Activated CD4-positive, alpha-beta T cell treated with anti-CD3 and anti-CD28 coated beads, Interleukin-2, amount 50 U/mL, for 48 hours (primary cell): ENCODE results near the gene ZSCAN22.

Experiments used
- DNase-seq, 2 experiments: peaks; one replicate each; pipeline ENCODE4 v3.0.0-alpha.2; 2020

The ZSCAN22 gene

GRCh38 chr19:58380037-58380661 lies 53.4 kb downstream of the ZSCAN22 start:
- peak in 1 of 2 experiments; percentile 28 for DNase-seq

- DNase-seq: peak; percentile 95 to 97
Observed at GRCh38 chr19:58380662-58381459, 54.1 kb downstream of the ZSCAN22 start, which contains the start of gene ZNF837. TSS of gene ZNF837 (minus strand) at chr19:58381030. CDS start at chr19:58369332, 11,698 bp downstream.

DNA sequence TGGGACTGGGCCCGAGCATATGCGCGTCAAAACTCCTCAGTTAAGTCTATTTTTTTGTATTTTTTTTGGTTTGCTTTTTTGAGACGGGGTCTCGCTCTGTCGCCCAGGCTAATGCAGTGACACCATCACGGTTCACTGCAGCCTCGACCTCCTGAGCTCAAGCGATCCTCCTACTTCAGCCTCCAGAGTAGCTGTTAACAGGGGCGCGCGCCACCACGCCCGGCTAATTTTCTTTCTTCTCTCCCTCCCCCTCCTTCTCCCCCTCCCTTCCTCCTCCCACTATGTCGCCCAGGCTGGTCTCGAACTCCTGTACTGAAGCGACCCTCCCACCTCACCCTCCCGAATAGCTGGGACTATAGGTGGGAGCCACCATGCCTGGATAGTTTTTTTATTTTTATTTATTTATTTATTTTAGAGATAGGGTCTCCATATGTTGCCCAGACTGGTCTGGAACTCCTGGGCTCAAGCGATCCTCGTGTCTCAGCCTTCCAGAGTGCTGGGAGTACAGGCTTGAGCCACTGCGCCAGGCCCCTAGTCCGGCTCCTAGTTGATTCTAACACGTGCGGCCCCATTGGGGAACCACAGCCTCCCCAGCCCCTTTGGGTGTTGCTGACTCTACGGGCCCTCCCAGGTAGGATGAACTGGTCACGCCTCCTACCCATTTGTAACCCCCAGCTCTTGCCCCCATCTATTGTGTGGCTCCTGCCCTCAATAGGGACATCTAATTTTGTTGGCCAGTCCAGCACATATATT lies 54.8 kb downstream of the ZSCAN22 start:
- DNase-seq: no peak

- no peak for DNase-seq
Observed at GRCh38 chr19:58382997-58383603, 56.3 kb downstream of the ZSCAN22 start.

GRCh38 chr19:58385313-58385890 lies 58.6 kb downstream of the ZSCAN22 start:
- no peak for DNase-seq

GRCh38 chr19:58385891-58386575 lies 59.2 kb downstream of the ZSCAN22 start:
- DNase-seq: peak; percentile 46 to 47

DNA sequence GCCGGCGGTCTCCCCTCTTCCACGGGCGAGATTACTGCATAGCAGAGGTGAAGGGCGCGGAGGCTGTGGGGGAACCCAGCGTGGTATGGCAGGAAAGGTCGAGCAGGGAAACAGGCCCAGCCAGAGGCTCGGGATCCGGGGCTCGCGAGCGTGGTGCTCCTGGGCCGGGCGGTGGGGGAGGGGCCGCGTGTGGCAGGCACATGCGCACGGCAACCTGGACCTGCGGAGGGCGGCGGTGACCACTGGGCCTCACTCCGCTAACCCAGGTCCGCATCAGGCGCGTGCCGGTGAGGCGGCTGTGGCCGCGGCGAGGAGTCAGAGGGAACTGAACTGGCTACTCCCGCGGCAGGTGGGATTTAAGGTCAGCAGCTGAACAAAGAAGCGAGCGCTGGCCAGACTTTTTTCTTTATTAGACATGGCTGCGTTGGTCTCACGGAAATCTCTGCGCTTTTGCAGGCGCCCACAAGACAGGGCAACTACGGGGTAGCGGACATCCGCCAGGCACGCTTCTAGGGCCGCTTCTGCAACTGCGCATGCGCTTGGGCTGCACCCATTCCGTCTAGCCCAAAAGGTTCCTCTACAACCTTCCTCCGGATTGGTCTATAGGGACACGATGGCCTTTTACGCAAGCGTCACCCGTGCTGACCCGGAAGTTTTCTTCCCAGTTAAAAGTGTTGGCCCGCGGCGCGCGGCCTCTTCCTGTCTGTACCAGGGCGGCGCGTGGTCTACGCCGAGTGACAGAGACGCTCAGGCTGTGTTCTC lies 60.0 kb downstream of the ZSCAN22 start, which contains the start of gene RPS5:
Gene RPS5 (plus strand): TSS at position 694 of the 762 bp plus-strand sequence. CDS start 869 bp downstream, outside the sequence.
- peak; percentile 92 to 95 for DNase-seq

DNA sequence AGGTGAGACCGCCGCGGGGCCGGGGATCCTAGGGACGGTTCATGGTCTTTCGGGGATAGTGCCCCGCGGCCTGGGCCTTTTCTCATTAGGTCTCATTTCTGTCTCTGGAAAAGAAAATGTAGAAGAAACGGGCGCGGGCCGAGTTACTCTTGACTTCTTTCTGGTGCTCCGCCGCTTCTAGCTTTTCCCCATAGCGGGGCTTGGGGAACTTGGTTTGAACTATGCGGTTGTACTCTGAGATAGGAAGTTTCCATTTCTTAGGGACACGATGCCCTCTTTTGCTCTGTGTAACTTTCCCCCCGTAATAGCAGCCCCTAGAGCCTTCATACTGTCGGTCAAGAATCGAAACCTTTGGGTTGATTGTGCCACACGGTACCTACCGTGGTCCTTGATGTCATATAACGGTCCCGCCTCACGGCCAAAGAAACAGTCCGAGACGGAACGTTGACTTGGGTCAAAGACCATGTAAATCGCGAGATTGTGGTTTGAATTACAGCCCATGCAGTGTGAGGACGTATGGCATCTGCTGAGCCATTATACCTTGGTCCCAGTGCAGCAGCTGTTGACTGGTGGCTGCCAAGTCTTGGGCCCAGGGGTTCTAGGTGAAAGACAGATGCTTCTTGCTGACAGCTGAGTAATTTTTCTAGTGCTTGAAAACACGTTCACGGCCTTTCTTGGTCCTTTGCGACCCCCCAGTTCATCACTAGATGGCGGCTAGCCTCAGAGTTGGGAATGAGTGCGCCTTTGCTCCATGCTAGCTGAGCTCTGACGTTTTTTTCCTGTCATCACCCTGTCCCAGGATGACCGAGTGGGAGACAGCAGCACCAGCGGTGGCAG lies 60.8 kb downstream of the ZSCAN22 start:
- DNase-seq: no peak

- no peak for DNase-seq
Observed at GRCh38 chr19:58388175-58388526, 61.4 kb downstream of the ZSCAN22 start.
